Measurements from ENCODE around the gene KDF1. TPM values are rescaled to one million over a fixed set of nuclear protein-coding genes. Genes with fewer than 3 reads are reported as not detected.

The KDF1 gene
- total RNA-seq, 4 donors from 2014 or later = 21.9 to 51.1 (median 41.5) TPM

DNA sequence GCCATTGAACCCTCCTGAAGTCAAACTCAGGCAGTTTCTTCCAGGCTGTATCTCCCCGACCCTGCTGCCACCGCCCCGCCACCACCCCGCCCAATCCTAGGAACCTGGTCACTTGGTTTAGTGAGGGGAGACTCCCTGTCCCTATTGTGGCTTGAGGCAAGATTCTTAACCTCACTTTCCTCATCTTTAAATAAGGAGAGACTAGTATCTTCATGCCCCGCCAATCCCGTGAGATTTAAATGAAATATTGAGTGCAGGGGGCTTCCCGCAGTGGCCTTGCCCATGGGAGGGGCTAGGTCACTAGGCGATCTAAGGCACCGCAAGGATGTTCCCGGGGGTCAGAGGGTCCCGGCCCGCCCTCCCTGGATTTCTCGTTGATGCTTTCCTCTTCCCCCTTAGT is 998 bp downstream of the KDF1 start:
- 21% methylated on average over 13 of the region's 13 CpGs for WGBS
- TF ChIP-seq EP300 (IDR thresholded peaks at IDR 0.05) = no peak
- TF ChIP-seq POLR2A (IDR thresholded peaks at IDR 0.05) = no peak
- TF ChIP-seq, protein P1, sequence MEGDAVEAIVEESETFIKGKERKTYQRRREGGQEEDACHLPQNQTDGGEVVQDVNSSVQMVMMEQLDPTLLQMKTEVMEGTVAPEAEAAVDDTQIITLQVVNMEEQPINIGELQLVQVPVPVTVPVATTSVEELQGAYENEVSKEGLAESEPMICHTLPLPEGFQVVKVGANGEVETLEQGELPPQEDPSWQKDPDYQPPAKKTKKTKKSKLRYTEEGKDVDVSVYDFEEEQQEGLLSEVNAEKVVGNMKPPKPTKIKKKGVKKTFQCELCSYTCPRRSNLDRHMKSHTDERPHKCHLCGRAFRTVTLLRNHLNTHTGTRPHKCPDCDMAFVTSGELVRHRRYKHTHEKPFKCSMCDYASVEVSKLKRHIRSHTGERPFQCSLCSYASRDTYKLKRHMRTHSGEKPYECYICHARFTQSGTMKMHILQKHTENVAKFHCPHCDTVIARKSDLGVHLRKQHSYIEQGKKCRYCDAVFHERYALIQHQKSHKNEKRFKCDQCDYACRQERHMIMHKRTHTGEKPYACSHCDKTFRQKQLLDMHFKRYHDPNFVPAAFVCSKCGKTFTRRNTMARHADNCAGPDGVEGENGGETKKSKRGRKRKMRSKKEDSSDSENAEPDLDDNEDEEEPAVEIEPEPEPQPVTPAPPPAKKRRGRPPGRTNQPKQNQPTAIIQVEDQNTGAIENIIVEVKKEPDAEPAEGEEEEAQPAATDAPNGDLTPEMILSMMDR (IDR thresholded peaks at IDR 0.05) = no peak
- no peak for TF ChIP-seq POLR2AphosphoS5 (IDR thresholded peaks at IDR 0.05)
- H3K27me3 ChIP-seq = peaks cover 44% of the 10 kb centered on the region
- peaks cover 29% of the 10 kb centered on the region for H3K4me1 ChIP-seq
- peak overlapping the region; percentile 81 for H3K4me3 ChIP-seq
- no peak for DNase-seq (ENCODE audit: low spot score in 2 of 2)
- no peaks in the 10 kb centered on the region for H3K9me3 ChIP-seq
- no peak overlapping the region for H3K27ac ChIP-seq
- H3K36me3 ChIP-seq = no peaks in the 10 kb centered on the region

DNA sequence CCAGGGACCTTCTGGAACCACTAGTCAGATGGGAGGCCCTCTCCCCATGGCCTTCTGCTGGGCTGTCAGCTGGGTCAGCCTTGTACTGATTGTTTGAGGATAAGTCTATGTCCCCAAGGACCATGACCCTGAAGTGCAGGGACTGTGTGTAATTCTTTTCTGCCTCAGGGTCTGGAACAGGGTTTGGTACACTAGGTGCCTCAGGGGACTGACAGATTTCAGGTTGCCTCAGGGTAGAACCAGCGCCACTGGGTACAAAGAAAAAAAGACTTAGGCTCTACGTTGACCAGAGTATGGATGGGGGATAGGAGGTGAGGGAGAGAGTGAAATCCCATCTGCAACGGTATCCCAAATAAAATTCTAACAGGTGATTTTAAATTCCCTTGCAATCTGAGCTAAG is 3.0 kb downstream of the KDF1 start:
- H3K27me3 ChIP-seq = peaks cover 45% of the 10 kb centered on the region

DNA sequence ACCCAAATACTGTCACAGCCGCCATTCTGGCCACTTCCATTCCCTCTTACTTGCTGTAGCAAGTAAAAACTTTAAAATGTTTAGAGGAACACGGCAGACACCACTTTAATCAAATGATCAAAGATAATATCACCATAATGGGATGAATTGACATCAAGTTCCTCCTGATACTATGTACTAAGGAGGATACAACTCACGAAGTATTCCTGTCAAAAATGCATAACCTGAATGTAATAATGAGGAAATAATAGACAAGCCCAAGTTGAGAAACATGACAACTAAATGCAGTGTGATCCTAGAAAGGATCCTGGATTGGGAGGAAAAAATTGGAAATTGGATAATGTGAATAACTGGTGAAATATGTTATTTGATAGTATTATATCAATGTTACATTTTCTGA is 3.9 kb downstream of the KDF1 start:
- H3K4me3 ChIP-seq = no peak overlapping the region
- H3K27me3 ChIP-seq = peaks cover 45% of the 10 kb centered on the region
- no peak for DNase-seq (ENCODE audit: low spot score in 2 of 2)

More for the DNA sequence above, 3.0 kb downstream of the KDF1 start:
- TF ChIP-seq, protein P1 (IDR thresholded peaks at IDR 0.05) = no peak
- TF ChIP-seq POLR2AphosphoS5 (IDR thresholded peaks at IDR 0.05) (no peak), POLR2A (IDR thresholded peaks at IDR 0.05) (no peak), EP300 (IDR thresholded peaks at IDR 0.05) (no peak)
- no peak overlapping the region for H3K4me3 ChIP-seq
- 88% methylated on average over 3 of the region's 3 CpGs for WGBS
- H3K27ac ChIP-seq = no peak overlapping the region
- no peak for DNase-seq (ENCODE audit: low spot score in 2 of 2)
- H3K4me1 ChIP-seq = peaks cover 29% of the 10 kb centered on the region
- H3K9me3 ChIP-seq = no peaks in the 10 kb centered on the region
- H3K36me3 ChIP-seq = no peaks in the 10 kb centered on the region

DNA sequence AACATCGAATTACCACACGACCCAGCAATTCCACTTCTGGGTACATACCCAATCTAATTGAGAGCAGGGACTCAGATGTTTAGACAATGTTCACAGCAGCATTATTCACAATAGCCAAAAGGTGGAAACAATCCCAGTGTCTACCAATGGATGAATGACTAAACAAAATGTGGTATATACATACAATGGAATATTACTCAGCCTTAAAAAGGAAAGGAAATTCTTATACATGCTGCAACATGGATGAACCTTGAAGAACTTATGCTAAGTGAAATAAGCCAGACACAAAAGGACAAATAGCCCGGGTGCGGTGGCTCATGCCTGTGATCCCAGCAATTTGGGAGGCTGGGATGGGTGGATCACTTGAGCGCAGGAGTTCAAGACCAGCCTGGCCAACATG is 6.9 kb downstream of the KDF1 start:
- peaks cover 15% of the 10 kb centered on the region for H3K36me3 ChIP-seq
- 93% methylated on average over 5 of the region's 5 CpGs for WGBS
- no peak overlapping the region for H3K27ac ChIP-seq
- peaks cover 19% of the 10 kb centered on the region for H3K27me3 ChIP-seq
- no peak for TF ChIP-seq EP300 (IDR thresholded peaks at IDR 0.05)
- TF ChIP-seq POLR2AphosphoS5 (IDR thresholded peaks at IDR 0.05) = no peak
- TF ChIP-seq POLR2A (IDR thresholded peaks at IDR 0.05) = no peak
- TF ChIP-seq, protein P1 (IDR thresholded peaks at IDR 0.05) = no peak
- no peak for DNase-seq (ENCODE audit: low spot score in 2 of 2)
- no peaks in the 10 kb centered on the region for H3K4me1 ChIP-seq
- H3K4me3 ChIP-seq = no peak overlapping the region
- no peaks in the 10 kb centered on the region for H3K9me3 ChIP-seq

More for the DNA sequence above, 3.9 kb downstream of the KDF1 start:
- Histone ChIP-seq H3K27ac (no peak overlapping the region), H3K4me1 (peaks cover 25% of the 10 kb centered on the region), H3K9me3 (no peaks in the 10 kb centered on the region), H3K36me3 (peaks cover 4% of the 10 kb centered on the region)
- WGBS = 88% methylated on average over 3 of the region's 3 CpGs
- TF ChIP-seq EP300 (IDR thresholded peaks at IDR 0.05) (no peak), POLR2A (IDR thresholded peaks at IDR 0.05) (no peak), POLR2AphosphoS5 (IDR thresholded peaks at IDR 0.05) (no peak)
- TF ChIP-seq, protein P1 (IDR thresholded peaks at IDR 0.05) = no peak

DNA sequence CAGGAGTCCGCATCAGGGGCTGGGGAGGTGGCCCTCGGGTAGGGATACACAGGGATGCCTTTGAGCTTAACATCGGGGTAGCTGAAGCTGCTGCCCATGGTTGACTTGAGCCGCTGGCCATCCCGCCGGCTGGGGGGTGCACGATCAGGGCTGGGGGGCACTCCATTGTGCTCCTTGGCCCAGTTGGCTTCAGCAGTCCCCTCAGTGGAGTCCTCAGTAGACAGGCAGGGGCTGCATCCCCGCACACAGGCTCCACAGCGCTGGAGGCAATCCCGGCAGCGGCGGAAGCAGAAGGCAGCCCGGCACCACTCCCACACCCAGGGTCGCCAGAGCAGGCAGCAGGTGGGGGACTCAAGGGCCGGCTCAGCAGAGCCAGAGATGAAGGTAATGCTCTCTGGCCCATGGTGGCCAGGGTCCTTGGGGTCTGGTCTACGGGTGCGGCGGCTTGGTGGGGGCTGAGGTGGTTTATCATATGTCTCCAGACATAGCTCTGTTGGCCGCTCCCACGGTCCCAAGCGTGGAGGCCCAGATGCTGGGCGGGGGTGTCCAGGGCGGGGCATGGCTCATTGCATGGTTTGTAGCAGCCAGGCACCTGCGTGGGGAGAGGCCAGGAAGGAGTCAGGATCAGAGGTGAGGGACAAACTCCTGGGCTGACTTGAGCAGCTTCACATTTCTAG is 8.3 kb downstream of the KDF1 start:
- no peak for DNase-seq (ENCODE audit: low spot score in 2 of 2)
- Histone ChIP-seq H3K4me3 (no peak overlapping the region), H3K27ac (no peak overlapping the region), H3K4me1 (no peaks in the 10 kb centered on the region), H3K9me3 (no peaks in the 10 kb centered on the region), H3K36me3 (peaks cover 23% of the 10 kb centered on the region), H3K27me3 (peaks cover 5% of the 10 kb centered on the region)
- WGBS = 100% methylated on average over 2 of the region's 24 CpGs
- TF ChIP-seq EP300 (IDR thresholded peaks at IDR 0.05) = no peak
- no peak for TF ChIP-seq POLR2AphosphoS5 (IDR thresholded peaks at IDR 0.05)
- TF ChIP-seq, protein P1 (IDR thresholded peaks at IDR 0.05) = no peak

Data from suprapubic skin (tissue), 4 donors.